Measurements from ENCODE around the gene BLVRB. TPM values are rescaled to one million over a fixed set of nuclear protein-coding genes. Genes with fewer than 3 reads are reported as not detected.
A peak's percentile ranks its signal among the peaks of the same experiment; 100 is the strongest.

BLVRB gene
- total and polyA plus RNA-seq, 2 experiments from 2014 or later: 50.7 to 56.9 TPM

DNA sequence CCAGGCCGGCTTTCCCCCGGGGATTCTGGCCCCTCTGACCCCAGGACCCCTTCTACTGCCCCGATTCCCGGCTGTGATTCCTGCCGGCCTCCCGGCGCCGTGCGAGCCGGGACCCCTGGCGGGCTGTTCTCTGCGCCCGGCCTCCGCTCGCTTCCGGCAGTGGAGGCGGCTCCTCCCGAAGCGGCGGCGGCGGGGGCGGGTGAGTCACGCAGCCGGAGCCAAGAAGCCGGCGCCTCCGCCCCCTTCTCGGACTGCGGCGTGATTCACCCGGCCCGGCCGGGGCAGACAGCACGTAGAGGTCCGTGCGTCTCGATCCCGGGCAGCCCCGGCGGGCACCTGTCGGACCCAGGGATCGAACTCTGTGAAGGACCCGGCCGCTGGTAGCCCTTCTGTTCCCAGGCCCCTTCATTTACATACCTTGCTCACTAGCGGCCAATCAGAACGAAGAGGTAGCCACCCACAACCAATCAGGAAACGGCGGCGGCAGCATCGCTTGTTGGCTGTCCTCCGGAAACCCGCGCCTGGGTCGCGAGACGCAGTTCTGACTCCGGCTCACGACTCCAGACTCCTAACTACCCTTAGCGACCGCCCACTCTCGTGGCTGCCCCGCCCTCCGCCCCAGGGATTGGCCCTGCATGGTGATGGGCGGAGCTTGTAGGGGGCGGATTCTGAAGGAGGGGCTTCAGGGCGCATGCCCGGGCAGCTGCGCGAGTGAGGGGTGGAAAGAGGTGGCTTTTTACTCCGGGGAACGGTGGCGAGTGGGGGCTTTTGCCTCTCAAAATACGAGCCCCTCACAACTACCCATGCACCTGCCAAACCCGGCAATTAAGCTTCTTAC is 39.9 kb downstream of the BLVRB start, which contains the start of gene SERTAD1:
TSS of gene SERTAD1 (minus strand) at position 543 of the 838 bp plus-strand sequence. CDS start 2,446 bp downstream, outside the sequence.
- 1% methylated on average over 65 to 66 of the region's 75 CpGs for WGBS, 2 experiments (ENCODE audit: low coverage in 1 of 2, low lambda C conversion rate in 2 of 2, missing lambda C conversion rate in 2 of 2)
- in situ Hi-C loops (cut with MboI): no loop called here

DNA sequence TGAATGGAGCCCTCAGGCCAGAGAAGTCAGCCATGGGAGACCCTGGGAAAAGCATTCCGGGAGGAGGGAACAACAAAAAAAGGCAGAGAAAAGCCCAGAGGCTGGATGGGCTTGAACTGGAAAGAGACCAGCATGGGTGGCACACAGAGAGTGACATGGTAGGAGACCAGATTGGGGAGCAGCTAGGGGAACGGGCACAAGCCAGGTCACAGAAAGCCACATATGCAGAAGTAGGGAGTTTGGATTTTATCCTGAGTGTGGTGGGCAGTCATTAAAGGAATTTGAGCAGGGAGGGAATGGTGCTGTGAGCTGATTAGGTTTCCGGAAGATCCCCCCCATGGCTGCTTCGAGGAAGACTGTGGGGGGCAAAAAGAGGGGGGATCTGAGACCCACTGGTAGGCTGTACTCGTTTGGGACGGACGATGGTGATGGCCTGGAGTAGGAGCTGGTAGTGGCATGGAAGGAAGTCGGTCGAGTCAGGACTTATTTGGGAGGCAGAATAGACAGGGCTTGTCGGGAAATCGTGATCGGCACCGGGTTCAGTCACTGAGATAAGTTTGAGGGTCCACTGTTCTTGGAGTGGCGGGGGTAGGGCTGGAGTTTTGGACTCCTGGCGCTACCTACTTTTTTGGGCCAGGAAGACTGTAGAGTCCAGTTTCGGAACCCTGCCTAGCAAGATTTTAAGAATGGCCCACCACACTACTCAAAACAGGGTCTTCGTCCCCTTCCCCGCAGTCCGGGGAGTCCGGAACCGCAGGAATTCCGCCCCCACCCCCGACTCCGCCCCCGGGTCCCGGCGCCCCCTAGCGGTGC is 40.7 kb downstream of the BLVRB start:
- Histone ChIP-seq H3K36me3 (ENCODE audit: low read depth) (peaks cover 9% of the 10 kb centered on the region; the same call in 1 of the 2 replicates), H3K4me3 (peak overlapping the region; percentile 98), H3K79me2 (ENCODE audit: insufficient read depth) (peaks cover 38% of the 10 kb centered on the region), H4K20me1 (ENCODE audit: insufficient read depth) (no peaks in the 10 kb centered on the region), H3K4me2 (ENCODE audit: unreplicated experiment) (peak overlapping the region; percentile 98), H3K9ac (peak overlapping the region; percentile 97), H3K9me2 (ENCODE audit: insufficient read depth) (no peaks in the 10 kb centered on the region), H2AFZ (peak overlapping the region; percentile 11; the same call in 1 of the 2 replicates), H3K9me3 (ENCODE audit: low read depth) (no peaks in the 10 kb centered on the region), H3K4me1 (ENCODE audit: insufficient read depth) (peaks cover 26% of the 10 kb centered on the region), H3K27me3 (replicated peaks; ENCODE audit: insufficient read depth) (no peaks in the 10 kb centered on the region), H3K27ac (peak overlapping the region; percentile 96), H3F3A (ENCODE audit: insufficient read depth) (peaks cover 24% of the 10 kb centered on the region)
- in situ Hi-C loops (cut with MboI): no loop called here
- peak; percentile 54 for DNase-seq
- WGBS, 2 experiments (ENCODE audit: low coverage in 1 of 2, low lambda C conversion rate in 2 of 2, missing lambda C conversion rate in 2 of 2): 0 to 1% methylated on average over 28 of the region's 28 CpGs
- TF ChIP-seq EZH2 (IDR thresholded peaks at IDR 0.05; ENCODE audit: insufficient read depth, poor library complexity, severe bottlenecking) (no peak), EZH2phosphoT487 (IDR thresholded peaks at IDR 0.05; ENCODE audit: insufficient read depth, low read depth) (no peak)

More for the DNA sequence above, 39.9 kb downstream of the BLVRB start, which contains the start of gene SERTAD1:
- Histone ChIP-seq H4K20me1 (ENCODE audit: insufficient read depth) (no peaks in the 10 kb centered on the region), H2AFZ (peak within 1 kb of the TSS; percentile 92), H3K36me3 (ENCODE audit: low read depth) (peaks cover 9% of the 10 kb centered on the region; the same call in 1 of the 2 replicates), H3F3A (ENCODE audit: insufficient read depth) (peaks cover 24% of the 10 kb centered on the region), H3K4me1 (ENCODE audit: insufficient read depth) (peaks cover 26% of the 10 kb centered on the region), H3K9me2 (ENCODE audit: insufficient read depth) (no peaks in the 10 kb centered on the region), H3K4me2 (ENCODE audit: unreplicated experiment) (peak within 1 kb of the TSS; percentile 98), H3K4me3 (peak within 1 kb of the TSS; percentile 98), H3K9me3 (ENCODE audit: low read depth) (no peaks in the 10 kb centered on the region), H3K27me3 (replicated peaks; ENCODE audit: insufficient read depth) (no peaks in the 10 kb centered on the region), H3K9ac (peak within 1 kb of the TSS; percentile 97), H3K79me2 (ENCODE audit: insufficient read depth) (peaks cover 38% of the 10 kb centered on the region), H3K27ac (peak within 1 kb of the TSS; percentile 96)
- peak; percentile 100 for DNase-seq
- TF ChIP-seq EZH2phosphoT487 (IDR thresholded peaks at IDR 0.05; ENCODE audit: insufficient read depth, low read depth) (no peak), EZH2 (IDR thresholded peaks at IDR 0.05; ENCODE audit: insufficient read depth, poor library complexity, severe bottlenecking) (no peak)

DNA sequence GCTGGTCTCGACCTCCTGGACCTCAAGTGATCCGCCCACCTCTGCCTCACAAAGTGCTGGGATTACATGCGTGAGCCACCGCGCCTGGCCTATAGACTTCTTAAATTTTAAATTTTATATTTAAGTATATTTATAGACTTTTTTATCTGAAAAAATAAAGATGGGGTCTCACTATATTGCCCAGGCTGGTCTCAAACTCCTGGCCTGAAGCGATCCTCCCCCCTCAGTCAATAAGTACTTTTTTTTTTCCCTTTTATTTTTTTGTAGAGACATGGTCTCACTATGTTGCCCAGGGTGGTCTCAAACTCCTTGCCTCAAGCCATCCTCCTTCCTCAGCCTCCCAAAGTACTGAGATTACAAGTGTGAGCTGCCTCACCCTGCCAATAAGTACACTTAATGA is 41.6 kb downstream of the BLVRB start:
- Histone ChIP-seq H3K4me2 (ENCODE audit: unreplicated experiment) (peak overlapping the region; percentile 98), H4K20me1 (ENCODE audit: insufficient read depth) (no peaks in the 10 kb centered on the region), H3K4me3 (peak overlapping the region; percentile 98), H3K9me2 (ENCODE audit: insufficient read depth) (no peaks in the 10 kb centered on the region), H3K79me2 (ENCODE audit: insufficient read depth) (peaks cover 38% of the 10 kb centered on the region), H3F3A (ENCODE audit: insufficient read depth) (peaks cover 24% of the 10 kb centered on the region), H3K4me1 (ENCODE audit: insufficient read depth) (peaks cover 26% of the 10 kb centered on the region), H3K27ac (peak overlapping the region; percentile 96), H2AFZ (no peak overlapping the region), H3K27me3 (replicated peaks; ENCODE audit: insufficient read depth) (no peaks in the 10 kb centered on the region), H3K9me3 (ENCODE audit: low read depth) (no peaks in the 10 kb centered on the region), H3K9ac (peak overlapping the region; percentile 97), H3K36me3 (ENCODE audit: low read depth) (peaks cover 9% of the 10 kb centered on the region; the same call in 1 of the 2 replicates)
- WGBS, 2 experiments (ENCODE audit: low coverage in 1 of 2, low lambda C conversion rate in 2 of 2, missing lambda C conversion rate in 2 of 2): 85 to 88% methylated on average over 6 of the region's 6 CpGs
- TF ChIP-seq EZH2 (IDR thresholded peaks at IDR 0.05; ENCODE audit: insufficient read depth, poor library complexity, severe bottlenecking) (no peak), EZH2phosphoT487 (IDR thresholded peaks at IDR 0.05; ENCODE audit: insufficient read depth, low read depth) (no peak)
- in situ Hi-C loops (cut with MboI): no loop called here
- DNase-seq: no peak

All from GM23248 (cell line).